22Rv1 (cell line): ENCODE results near the gene SLC35B4.

ENCODE experiments used
- H3K27ac ChIP-seq: fragments of 450-650 bp; 2 replicates; pipeline ENCODE4 v1.5.1; 2017
- ZFX ChIP-seq: fragments of 450-650 bp; IDR thresholded peaks from 2 replicates; pipeline ENCODE4 v1.6.1; 2017; ENCODE audit warnings: antibody characterized with exemption, borderline replicate concordance
- TF ChIP-seq, protein P1 (sequence below): fragments of 450-650 bp; IDR thresholded peaks from 2 replicates; pipeline ENCODE4 v1.5.1; 2017; ENCODE audit warnings: mild to moderate bottlenecking

SLC35B4 gene

GRCh38 chr7:134347567-134347966, 30.8 kb upstream of the SLC35B4 start:
- H3K27ac ChIP-seq: no peak overlapping the region
- TF ChIP-seq, protein P1, sequence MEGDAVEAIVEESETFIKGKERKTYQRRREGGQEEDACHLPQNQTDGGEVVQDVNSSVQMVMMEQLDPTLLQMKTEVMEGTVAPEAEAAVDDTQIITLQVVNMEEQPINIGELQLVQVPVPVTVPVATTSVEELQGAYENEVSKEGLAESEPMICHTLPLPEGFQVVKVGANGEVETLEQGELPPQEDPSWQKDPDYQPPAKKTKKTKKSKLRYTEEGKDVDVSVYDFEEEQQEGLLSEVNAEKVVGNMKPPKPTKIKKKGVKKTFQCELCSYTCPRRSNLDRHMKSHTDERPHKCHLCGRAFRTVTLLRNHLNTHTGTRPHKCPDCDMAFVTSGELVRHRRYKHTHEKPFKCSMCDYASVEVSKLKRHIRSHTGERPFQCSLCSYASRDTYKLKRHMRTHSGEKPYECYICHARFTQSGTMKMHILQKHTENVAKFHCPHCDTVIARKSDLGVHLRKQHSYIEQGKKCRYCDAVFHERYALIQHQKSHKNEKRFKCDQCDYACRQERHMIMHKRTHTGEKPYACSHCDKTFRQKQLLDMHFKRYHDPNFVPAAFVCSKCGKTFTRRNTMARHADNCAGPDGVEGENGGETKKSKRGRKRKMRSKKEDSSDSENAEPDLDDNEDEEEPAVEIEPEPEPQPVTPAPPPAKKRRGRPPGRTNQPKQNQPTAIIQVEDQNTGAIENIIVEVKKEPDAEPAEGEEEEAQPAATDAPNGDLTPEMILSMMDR: no peak
- TF ChIP-seq ZFX: no peak

GRCh38 chr7:134343796-134344195, 27.1 kb upstream of the SLC35B4 start:
- H3K27ac ChIP-seq: no peak overlapping the region
- TF ChIP-seq ZFX: no peak
- TF ChIP-seq, protein P1: no peak

DNA sequence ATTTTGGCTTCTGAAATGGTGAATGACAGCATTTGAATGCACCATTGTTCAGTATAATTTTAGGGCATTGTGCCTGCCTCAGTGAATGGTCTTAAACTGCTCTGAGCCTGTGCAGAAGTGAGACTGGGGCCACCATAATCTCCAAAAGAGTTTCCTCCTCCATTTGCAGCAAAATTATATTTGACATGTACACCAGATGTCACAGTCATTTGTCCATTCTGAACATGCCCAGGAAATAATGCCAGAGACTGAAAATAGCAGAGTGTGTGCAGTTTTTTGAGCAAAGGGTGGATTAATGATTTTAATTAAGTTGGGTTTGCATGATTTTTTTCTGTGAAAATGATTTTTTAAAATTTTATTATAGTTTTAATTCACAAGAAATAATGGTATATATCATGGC, 26.4 kb upstream of the SLC35B4 start:
- TF ChIP-seq, protein P1: no peak
- no peak for TF ChIP-seq ZFX
- H3K27ac ChIP-seq: no peak overlapping the region

DNA sequence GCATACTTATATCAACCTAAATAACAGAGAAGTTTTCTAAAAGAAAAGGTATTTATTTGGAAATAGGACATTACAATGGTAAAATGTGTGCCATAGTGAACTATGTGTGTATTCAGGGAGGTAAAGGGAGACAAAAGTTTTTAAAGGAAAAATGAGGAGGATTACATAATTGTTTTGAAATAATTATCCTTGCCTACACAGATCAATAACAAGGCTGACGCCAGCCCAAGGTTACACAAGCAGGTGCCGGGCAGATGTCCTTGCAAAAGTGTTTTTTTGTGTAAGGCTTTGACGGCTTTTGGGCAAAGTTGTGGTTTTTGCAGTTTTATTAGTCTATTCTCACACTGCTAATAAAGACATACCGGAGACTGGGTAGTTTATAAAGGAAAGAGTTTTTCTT, 22.7 kb upstream of the SLC35B4 start:
- no peak overlapping the region for H3K27ac ChIP-seq
- TF ChIP-seq, protein P1: no peak
- no peak for TF ChIP-seq ZFX

DNA sequence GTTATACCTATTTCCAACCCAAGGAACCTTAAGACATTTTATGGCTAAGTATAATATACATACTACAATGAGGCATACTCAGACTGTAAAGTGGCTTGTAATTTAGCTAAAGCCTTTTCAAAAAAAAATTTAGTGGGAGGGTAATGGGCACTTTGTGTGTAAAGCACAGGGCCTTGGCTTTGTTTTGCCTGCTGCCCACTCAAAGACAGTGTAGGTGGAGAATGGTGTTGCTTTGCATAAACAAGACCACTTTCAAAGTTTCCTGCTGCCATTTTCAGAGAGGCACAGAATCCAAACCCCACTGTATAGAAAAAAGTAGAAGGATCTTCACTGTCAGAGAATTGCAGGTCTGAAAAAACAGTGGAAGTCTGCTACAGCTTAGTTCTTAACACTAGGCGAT, 21.2 kb upstream of the SLC35B4 start:
- TF ChIP-seq ZFX: no peak
- TF ChIP-seq, protein P1: no peak
- no peak overlapping the region for H3K27ac ChIP-seq

DNA sequence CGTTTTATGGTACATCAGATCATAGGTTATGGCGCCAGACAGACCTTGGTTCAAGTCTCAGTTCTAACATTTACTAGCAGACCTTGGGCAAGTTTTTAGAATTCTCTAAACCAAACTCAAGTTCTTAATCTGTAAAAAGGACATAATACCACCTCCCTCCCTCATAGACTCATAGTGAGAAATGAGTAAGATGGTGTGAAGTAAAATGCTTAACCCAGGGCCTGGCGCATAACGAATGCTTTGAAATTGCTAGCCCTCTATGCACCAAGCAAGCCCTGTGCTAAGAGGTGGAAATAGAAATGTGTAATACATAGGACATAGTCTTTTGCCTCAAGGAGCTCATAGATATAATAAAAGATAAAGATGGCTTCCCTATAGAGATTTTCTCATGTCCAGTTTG, 17.7 kb upstream of the SLC35B4 start:
- TF ChIP-seq, protein P1: no peak
- TF ChIP-seq ZFX: no peak
- no peak overlapping the region for H3K27ac ChIP-seq

- no peak overlapping the region for H3K27ac ChIP-seq
- no peak for TF ChIP-seq ZFX
- TF ChIP-seq, protein P1: no peak
These were observed 17.2 kb upstream of the SLC35B4 start for GRCh38 chr7:134333943-134334342.
